ENCODE measurements around the gene NOC2L. TPM values are rescaled to one million over a fixed set of nuclear protein-coding genes. Genes with fewer than 3 reads are reported as not detected.
A peak's percentile ranks its signal among the peaks of the same experiment; 100 is the strongest.

Gene NOC2L
- total RNA-seq, 1 donor from 2014 or later = 95.5 TPM

DNA sequence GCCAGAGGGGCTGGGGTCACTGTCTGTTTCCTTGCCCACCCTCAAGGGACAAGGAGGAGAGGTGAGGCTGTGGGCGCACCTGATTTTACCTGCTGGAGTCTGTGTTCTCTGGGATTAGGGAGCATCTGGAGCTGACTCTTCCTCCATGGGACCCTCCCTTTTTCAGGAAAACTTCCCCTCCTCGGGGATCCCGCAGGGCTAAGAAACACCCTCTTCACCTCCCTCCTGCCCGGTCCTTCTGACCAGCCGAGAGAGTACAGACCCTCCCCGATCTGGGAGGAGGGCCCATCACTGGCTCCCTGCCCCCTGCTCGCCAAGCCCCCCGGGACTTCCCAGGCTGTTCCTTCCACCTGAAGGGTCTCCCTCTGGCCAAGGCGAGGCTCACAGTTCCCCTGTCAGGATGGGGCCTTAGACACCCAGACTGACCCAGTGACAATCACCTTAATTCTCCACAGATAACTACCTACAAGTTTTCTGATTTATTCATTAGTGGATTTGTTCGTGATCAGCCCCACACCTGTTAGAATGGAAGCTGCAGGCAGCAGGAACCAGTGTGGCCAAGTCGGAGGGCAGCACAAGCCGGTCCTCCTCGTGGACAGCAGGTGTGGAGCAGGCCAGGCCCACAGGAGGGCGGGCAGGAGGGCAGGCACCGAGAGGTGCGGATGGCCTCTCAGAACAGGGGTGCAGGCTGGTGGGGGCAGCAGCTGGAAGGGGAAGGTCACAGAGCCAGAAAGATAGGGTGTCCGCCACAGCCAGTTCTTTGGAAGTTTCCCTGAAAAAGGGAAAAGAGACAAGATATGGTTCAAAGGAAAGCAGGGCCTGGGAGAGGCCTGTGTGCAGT lies 51.2 kb downstream of the NOC2L start:
- DNase-seq (peak; percentile 12), ATAC-seq (ENCODE audit: low read depth) (no peak)
- H3K4me3 Mint-ChIP-seq = no peak overlapping the region
- CTCF ChIA-PET = no interaction called here
- H3K27ac Mint-ChIP-seq = no peak overlapping the region
- peaks cover 38% of the 10 kb centered on the region for H3K27me3 Mint-ChIP-seq
- intact Hi-C loops (cut with micrococcal nuclease) = loop anchor here (5.0 kb wide), 2 partner anchors 34 to 54 kb away; partner anchors contain the start of gene KLHL17
- H3K9me3 Mint-ChIP-seq = no peaks in the 10 kb centered on the region
- TF ChIP-seq, protein P1, sequence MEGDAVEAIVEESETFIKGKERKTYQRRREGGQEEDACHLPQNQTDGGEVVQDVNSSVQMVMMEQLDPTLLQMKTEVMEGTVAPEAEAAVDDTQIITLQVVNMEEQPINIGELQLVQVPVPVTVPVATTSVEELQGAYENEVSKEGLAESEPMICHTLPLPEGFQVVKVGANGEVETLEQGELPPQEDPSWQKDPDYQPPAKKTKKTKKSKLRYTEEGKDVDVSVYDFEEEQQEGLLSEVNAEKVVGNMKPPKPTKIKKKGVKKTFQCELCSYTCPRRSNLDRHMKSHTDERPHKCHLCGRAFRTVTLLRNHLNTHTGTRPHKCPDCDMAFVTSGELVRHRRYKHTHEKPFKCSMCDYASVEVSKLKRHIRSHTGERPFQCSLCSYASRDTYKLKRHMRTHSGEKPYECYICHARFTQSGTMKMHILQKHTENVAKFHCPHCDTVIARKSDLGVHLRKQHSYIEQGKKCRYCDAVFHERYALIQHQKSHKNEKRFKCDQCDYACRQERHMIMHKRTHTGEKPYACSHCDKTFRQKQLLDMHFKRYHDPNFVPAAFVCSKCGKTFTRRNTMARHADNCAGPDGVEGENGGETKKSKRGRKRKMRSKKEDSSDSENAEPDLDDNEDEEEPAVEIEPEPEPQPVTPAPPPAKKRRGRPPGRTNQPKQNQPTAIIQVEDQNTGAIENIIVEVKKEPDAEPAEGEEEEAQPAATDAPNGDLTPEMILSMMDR (IDR thresholded peaks at IDR 0.05) = no peak
- POLR2A ChIA-PET = no interaction called here
- no peaks in the 10 kb centered on the region for H3K36me3 Mint-ChIP-seq (ENCODE audit: low read depth)
- peaks cover 16% of the 10 kb centered on the region for H3K4me1 Mint-ChIP-seq

DNA sequence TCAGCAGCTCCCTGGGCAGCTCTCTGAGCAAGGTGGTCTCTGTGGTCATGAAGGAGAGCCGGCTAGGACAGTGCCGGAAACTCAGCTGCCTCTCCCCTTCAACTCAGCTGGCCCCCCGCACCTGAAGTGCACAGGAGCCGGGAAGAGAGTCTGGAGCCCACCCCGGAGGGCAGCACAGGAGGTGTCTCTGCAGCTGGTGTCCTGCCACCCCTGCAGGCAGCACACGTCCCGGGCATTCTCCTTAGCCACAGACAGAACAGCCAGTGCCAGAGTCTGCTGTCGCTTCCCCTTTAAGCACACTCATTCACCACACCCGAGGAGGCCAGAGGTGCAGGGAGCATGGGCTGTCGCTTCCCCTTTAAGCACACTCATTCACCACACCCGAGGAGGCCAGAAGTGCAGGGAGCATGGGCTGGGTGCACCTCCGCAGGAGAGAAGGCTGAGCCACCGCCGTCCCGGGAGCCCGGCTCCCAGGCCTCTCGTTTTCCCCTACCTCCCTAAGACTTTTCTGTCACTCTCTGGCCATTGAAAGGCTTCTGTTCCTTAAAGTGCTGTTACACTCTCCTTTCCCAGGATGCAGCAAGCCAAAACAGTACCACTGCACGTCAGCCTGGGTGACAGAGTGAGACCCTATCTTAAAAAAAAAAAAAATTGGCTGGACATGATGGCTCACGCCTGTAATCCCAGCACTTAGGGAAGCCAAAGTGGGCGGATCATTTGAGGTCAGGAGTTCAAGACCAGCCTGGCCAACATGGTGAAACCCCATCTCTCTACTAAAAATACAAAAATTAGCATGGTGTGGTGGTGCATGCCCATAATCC lies 52.2 kb downstream of the NOC2L start:
- CTCF ChIA-PET = interaction anchor here (1.1 to 1.7 kb wide), 2 partner anchors 68 to 78 kb away, joined by 4 to 10 read pairs; no protein-coding TSS in a partner anchor
- peak; percentile 77 for ATAC-seq (ENCODE audit: low read depth)

DNA sequence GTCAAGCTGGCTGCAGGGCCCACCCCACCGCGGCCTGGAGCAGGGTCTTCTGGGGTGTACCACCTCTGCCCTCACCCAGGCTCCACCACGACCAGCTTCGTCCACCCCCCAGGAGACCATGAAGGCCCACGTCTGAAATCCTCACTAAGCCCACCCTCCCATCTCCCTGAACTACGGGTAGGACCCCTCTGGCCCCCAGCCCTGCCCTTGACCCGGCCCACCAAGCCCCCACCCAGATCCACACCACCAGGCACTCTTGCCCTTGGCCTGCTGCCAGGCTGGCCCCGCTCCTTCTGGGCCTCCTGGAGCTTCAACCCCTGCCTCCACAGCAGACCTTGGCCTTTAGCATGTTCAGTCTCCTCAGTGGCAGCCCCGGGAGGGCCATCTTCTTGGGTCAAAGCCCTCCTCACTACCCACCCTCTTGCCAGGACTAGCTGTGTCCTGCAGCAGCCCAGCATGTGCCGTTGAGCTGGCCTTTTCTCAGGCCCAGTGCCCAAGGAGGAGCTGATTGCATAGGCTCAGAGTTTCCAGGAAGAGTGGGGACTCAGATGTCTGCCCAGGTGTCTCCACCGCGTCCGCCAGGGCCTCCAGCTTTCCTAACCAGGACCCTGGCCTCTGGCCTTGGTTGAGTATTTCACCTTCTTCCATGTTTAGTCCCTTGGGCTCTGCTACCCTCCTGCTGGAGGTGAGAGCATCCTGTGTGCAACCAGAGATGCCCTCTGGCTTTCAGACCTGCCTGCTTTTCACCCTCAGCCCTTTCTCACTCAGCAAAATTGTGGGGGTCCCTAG lies 53.1 kb downstream of the NOC2L start:
- no peak overlapping the region for H3K27ac Mint-ChIP-seq
- intact Hi-C loops (cut with micrococcal nuclease) = loop anchor here (1.0 to 5.0 kb wide), 4 partner anchors 15 to 70 kb away; partner anchors contain the start of gene KLHL17

More for the DNA sequence above, 52.2 kb downstream of the NOC2L start:
- intact Hi-C loops (cut with micrococcal nuclease) = loop anchor here (5.0 kb wide), 2 partner anchors 35 to 55 kb away; partner anchors contain the start of gene KLHL17
- H3K4me1 Mint-ChIP-seq = peaks cover 16% of the 10 kb centered on the region
- no peak overlapping the region for H3K27ac Mint-ChIP-seq
- POLR2A ChIA-PET = no interaction called here
- no peaks in the 10 kb centered on the region for H3K36me3 Mint-ChIP-seq (ENCODE audit: low read depth)
- peak overlapping the region; percentile 53 for H3K4me3 Mint-ChIP-seq
- TF ChIP-seq, protein P1 (IDR thresholded peaks at IDR 0.05) = no peak
- DNase-seq = peak; percentile 27
- peaks cover 32% of the 10 kb centered on the region for H3K27me3 Mint-ChIP-seq
- no peaks in the 10 kb centered on the region for H3K9me3 Mint-ChIP-seq

DNA sequence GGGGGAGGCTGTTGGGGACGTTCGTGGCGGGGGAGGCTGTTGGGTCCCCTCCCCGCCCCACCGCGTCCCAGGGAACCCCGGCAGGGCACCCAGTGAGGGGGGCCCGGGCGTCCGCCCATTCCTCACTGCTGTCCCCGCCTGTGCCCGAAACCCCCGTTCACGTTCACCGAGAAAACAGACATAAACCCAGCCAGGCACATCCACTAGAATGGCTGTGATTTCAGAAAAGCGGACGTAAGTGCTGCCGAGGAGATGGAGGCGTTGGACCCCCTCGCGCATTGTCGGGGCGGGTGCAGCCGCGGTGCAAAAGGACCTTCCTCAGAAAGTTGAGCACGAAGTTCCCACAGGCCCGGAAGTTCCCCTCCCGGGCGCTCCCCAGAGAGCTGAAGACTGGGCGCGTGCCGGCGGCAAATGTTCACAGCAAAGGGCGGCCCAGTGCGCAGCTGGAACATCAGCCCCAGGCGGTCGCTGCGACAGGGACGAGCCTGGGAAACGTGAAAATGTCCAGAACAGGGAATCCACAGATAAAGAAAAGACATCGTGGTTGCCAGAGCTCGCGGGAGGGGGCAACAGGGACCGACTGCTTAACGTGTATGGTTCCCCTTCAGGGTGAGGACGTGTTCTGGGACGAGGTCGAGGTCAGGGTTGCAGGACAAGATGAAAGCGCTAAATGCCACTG lies 53.8 kb downstream of the NOC2L start:
- Mint-ChIP-seq H3K27ac (peak overlapping the region; percentile 18), H3K27me3 (peaks cover 25% of the 10 kb centered on the region), H3K4me3 (peak overlapping the region; percentile 76), H3K9me3 (no peaks in the 10 kb centered on the region), H3K36me3 (ENCODE audit: low read depth) (no peaks in the 10 kb centered on the region), H3K4me1 (peaks cover 16% of the 10 kb centered on the region)
- peak; percentile 41 for ATAC-seq (ENCODE audit: low read depth)
- TF ChIP-seq, protein P1 (IDR thresholded peaks at IDR 0.05) = no peak
- peak; percentile 40 for DNase-seq
- ChIA-PET CTCF (interaction anchor here (0.9 to 1.7 kb wide), 4 partner anchors 62 to 159 kb away, joined by 3 to 10 read pairs (median 4); partner anchors contain the start of gene PLEKHN1), POLR2A (interaction anchor here (1.0 to 1.1 kb wide), 3 partner anchors 54 to 470 kb away, joined by 3 to 9 read pairs (median 3); partner anchors contain the start of genes AURKAIP1 and NOC2L)
- intact Hi-C loops (cut with micrococcal nuclease) = loop anchor here (1.0 to 5.0 kb wide), 4 partner anchors 16 to 71 kb away; partner anchors contain the start of gene KLHL17

More for the DNA sequence above, 53.1 kb downstream of the NOC2L start:
- CTCF ChIA-PET = interaction anchor here (0.9 to 1.7 kb wide), 4 partner anchors 61 to 158 kb away, joined by 3 to 10 read pairs (median 4); partner anchors contain the start of gene PLEKHN1
- Mint-ChIP-seq H3K4me1 (peaks cover 16% of the 10 kb centered on the region), H3K27me3 (peaks cover 25% of the 10 kb centered on the region), H3K4me3 (peak overlapping the region; percentile 53), H3K9me3 (no peaks in the 10 kb centered on the region), H3K36me3 (ENCODE audit: low read depth) (no peaks in the 10 kb centered on the region)
- DNase-seq (no peak), ATAC-seq (ENCODE audit: low read depth) (no peak)
- POLR2A ChIA-PET = interaction anchor here (1.0 kb wide), 1 partner anchor 78 kb away, joined by 3 read pairs; no protein-coding TSS in a partner anchor
- TF ChIP-seq, protein P1 (IDR thresholded peaks at IDR 0.05) = no peak

Data from activated B cell treated with CpG ODN at 0.5 μM for 24 hours (primary cell).